GM18909 (cell line): ENCODE measurements around the gene NPHP4.

Source experiments
- ATAC-seq: cut with Tn5 transposase; IDR thresholded peaks from one replicate; pipeline ENCODE4 v1.9.1; 2021; ENCODE audit warnings: mild to moderate bottlenecking; ENCODE audit not compliant: unreplicated experiment, poor library complexity

The NPHP4 gene

DNA sequence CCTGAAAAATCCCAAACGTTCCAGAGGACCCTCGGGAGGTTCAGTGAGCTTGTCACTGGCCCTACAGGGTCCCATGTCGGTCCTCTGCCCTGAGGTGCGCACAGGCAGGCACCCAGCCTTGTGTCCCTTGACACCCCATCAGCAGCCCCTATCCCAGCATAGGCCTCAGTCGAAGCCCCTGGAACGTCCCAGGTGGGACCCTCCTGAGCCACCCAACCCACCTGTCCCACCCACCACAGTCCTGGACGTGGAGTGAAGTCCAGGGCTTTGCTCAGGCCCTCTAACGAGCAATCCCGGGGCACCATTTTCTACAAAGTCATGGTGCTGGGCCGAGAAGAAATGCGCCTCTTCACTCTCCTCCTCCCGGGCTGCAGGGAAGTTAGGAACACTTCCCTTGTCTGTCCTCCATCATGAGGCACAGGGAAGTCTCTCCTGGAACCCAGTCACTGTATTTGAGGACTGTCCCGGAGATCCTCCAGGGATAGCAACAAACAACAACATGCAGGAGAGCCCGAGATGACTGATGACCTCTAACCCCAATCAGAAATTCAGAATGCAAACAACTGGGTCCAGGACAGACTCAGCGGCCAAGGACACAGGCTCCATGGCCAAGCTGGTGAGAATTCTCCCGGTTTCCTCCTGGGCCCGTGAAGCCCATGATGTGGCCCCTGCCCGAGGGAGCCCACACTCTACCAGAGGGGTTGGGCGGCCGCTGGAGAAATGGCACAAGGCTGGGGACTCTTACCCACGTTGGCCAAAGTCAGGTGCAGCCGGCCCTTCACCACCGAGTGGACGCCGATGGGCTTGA is 105.5 kb downstream of the NPHP4 start:
- ATAC-seq: no peak

DNA sequence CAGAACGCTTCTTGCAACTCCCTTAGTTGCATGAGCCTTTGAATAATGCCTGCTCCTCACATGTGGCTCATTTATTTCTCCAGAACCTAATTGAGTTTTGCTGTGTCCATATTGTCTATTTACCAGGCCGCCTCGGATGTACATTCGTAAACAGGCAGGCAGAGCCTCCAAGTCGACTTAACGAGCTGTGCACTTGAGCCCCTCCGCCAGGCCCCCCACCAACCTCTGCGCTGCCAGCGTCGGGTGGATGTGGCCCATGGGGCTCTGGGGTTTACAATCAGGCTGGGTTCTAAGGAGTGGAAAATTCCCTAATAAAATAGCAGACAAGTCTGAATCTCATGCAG is 106.1 kb downstream of the NPHP4 start:
- ATAC-seq: no peak

DNA sequence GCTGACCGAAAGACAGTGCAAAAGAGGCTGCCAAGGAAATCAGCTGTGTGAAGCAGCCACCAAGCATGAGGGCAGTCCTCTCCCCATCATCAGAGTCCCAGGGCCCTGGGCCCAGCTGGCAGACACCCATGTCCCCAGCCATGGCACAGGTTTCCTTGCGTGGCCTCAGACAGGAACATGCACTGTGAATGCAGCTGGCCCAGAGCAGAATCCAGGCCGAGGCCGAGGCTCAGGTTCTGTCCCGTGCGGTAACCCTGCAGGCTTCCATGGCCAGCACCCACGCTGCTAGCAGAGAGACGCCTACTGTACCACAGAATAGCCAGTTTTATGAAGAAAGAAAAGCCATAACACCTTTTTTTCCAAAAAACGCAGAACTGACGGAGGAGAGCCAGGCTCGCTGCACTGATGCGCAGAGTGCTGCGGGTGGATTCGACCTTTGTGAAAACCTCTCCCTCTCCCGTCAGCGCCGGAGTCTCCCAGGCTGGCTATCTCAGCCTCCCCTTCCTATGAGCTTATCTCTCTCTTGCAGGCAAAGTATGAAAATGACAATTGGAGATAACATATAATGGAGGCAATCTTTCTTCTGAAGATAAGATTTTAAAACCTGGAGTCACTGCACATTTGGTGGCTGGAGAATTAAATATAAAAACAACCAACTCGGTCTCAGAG is 106.6 kb downstream of the NPHP4 start:
- ATAC-seq: no peak

DNA sequence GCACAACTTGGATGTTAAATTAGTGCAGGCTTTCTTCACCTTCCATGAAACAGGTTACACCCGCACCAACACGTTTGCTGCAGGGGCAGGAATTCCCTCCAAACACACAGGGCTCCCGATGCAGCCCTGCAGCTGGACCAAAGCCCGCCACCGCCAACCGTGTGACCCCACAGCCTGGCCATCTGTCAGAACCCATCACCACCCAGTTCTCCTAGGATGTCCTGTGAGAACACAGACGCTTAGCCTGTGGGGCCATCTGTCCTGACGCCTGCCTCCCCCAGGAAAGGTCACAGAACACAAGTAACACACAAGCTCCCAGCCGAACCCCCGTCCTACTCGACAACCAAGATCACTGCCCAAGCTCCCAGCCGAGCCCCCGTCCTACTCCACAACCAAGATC is 108.1 kb downstream of the NPHP4 start:
- no peak for ATAC-seq

DNA sequence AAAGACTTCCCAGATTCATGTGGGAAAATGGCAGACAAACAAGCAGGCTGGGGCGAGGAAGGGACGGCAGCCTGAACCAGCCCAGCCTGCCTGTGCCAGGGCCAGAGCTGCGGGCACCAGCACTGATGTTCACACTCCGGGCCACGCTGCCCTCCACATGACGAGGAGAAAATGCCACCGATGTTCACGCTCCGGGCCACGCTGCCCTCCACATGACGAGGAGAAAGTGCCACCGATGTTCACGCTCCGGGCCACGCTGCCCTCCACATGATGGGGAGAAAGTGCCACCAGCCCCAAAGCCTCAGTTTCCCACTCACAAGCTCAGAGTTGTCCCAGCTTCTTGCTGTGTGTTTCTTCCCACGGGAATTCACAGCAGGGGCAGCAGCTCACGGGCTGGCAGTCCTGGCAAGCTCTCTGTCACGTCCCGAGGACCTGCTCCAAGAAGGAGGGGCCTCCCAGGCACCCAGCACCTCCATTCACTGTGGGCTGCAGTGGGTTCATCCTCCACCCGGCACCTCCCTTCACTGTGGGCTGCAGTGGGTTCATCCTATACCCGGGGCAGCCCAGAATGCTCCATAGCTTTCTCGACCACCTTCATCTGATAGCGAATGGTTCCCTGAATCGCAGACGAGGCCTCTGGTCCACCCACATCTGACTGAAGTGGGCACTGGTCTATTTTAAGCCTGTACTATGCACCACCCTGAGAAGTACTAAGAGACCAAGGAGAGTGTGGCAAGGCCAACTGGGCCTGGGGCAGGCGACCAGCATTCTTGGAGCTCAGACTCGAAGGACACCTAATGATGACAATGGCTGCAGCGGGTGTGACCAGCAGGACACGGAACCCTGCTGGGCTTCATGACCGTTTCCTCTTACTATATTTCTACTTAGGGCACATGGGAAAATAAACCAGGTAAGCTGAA is 108.8 kb downstream of the NPHP4 start:
- no peak for ATAC-seq

DNA sequence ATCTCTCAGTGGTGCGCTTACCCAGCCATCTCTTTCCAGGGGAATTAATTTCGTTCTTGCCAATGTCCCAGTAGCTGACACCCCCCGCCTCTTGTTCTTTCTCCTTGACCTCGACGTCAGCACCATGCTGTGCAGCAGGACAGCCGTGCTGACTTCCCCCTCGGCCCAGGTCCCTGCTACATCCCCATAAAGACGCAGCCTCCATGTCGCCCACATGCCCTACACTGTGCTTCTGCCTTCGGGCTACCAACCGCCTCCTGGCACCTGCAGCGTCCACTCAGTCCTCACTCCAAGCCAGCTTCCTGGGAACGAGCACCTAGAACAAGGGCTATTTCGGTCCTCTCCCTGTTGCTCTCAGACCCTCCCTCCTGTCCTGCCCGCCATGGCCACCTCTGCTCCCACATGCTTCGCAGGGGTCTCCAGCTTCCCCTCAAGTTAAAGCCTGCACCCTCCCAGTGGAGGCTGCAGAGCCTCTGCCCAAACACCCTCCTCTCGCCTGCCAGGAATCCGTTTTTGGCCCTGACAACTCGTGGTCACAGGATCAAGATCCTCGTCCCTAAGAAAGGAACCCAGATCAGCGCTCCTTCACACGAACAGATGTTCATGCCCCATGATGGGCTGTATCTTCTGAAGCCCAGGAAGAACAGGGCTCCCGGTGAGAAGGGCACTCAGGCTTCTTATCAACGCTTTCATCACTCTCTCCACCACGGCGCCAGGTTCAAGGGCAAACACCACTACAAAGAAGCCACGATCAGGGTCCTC is 109.7 kb downstream of the NPHP4 start:
- no peak for ATAC-seq

DNA sequence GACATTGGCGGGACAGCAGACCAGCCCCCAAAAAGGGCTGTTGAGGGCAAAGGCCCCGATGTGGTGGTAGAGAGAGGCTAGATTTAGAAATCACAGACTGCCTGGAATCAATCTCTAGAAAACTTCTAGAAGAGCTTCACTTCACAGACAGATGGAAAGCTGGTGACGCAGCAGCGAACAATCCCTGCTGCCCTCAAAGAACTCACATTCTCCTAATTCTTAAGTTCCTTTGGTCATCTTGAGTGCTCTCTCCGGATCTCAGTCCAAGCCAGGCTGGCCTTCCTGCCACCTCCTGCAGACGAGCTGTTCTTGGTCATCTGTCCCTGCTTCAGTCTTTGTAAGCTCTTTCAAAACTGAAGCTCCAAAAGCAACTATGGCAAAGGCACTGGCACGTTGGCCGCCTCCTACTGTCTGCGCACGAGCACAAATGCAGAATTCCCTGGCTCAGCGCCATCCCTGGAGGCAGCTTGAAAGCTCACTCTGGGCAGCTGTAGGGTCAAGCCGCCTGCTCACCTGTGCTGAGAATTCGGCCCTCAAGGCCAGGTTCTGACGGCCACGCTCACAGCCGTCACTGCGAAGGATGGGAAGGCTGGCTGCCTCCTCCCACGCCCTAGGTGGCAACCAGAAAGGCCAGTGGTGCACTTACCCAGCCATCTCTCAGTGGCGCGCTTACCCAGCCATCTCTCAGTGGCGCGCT is 110.6 kb downstream of the NPHP4 start:
- ATAC-seq: no peak

DNA sequence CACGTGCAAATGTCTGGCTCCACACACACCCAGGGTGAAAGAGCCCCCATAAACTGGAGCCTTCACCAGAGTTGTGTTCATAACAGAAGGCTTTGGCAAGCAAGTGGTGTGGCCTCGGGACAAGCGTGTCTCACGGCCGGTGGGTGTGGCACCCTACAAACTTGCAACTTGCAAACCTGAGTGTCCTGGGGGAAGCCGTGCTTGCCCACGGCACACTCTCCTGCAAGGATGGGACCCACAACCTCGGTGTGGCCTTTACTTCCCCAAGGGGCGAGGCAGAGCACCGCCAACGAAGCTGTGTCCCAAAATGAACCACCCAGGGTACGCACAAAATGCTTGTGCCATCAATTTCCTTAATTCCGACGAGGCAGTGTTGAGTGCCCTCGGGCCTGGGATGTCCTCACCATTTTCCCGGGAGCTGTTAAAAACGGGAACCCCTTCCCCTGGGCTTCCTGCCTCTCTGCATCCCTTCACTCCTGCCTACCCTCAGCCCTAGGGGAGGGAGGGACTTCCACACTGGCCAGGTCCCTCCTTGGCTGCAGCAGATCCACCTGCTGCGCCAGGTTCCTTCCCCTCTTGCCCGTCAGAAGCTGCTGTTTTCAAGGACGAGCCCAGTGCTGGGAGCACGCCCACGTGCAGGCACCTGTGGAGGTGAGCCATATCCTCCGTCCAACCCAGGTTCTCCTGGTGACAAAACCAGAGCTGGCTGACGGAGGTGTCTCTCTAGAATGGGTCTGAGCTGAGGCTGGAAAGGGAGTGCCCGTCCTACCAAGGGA is 111.4 kb downstream of the NPHP4 start:
- no peak for ATAC-seq

DNA sequence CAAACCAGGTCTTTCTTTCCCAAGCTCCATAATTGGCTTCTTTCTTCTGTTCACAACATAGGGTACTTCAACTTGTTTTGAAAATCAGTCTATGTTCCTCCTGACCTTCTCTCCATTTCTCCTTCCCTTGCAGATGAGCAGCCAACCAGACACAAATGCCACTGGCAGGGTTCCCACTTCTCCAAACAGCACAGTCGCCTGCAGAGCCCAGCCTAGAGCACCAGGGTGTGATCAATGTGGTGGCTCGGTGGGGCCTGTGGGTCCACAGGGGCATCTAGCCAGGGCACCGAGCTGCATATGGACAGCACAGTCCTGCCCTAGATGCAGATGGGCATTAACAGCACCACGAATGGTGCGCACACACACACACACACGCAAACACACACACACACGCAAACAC is 112.8 kb downstream of the NPHP4 start:
- no peak for ATAC-seq

DNA sequence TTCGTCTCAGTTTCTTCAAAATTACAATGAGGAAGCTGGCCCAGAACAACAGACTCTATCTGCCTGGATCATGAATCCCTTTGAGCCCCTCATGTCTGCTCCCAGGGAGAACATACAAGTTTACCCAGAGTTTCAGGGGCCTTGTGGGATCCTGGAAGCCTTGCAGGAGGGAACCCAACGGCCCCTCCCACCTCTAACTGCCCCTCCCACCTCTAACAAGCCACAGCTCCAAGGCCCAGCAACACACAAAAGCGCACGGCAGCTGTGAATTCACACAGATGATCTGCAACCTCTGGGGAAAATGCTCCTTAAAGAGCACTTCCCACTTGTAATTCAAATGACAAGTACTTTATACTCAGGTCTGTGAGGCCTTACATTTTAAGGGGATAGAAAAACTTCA is 113.3 kb downstream of the NPHP4 start:
- no peak for ATAC-seq

DNA sequence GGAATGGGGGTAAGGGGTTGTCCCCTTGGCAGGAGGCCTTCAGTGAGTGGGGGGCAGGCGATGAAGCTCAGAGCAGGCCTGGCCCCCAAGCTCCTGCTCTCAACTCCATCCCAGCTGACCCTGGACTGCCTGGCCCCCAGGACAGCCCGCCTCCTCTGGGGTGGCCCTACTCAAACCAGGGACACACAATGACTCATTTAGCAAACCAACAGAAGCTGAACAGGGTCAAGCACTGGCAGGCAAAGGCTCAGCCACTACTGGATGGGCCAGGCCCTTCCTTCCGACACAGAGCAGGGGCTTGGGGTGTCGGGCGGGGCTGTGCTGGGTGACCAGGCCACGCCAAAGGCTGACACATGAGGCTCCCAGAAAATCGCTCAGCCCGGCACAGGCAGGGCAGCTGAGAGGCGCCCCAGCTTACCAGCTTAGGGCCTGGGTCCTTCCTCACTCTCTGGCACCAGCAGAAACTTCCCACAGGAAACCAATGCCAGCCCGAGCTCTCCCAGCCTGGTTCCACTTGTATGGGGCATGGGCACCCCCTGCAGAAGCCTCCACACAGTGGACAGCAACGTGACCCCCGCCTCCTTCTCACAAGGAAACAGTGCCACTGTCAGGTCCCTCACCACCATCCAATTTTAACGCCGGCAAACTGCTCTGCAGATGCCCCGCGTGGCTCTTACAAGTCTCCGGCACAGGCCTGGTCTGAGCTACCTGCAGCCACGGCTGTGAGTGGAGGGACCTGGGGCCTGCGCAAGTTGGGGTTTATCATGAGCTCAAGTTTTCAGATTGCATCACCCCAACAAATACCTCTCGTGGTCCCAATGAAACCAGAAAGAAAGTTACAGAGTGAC is 114.3 kb downstream of the NPHP4 start:
- ATAC-seq: no peak

DNA sequence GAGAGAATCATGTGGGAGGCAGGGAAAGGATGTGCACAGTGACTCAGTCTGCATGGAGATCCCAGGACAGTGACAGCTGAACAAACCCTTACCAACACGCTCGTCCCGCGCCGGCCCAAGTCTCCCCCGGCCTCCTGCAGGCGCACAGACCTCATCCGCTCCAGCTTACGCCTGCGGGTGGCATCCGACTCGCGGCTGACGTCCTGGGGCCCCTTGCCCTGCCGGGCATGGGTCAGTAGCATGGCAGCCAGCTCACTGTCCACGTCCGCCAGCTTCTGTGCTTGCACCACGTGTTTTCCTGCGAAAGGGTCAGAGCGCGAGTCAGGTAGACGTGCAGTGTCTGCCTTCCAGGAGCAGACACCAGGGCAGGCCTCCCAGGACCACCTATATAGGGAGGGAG is 115.2 kb downstream of the NPHP4 start:
- no peak for ATAC-seq

DNA sequence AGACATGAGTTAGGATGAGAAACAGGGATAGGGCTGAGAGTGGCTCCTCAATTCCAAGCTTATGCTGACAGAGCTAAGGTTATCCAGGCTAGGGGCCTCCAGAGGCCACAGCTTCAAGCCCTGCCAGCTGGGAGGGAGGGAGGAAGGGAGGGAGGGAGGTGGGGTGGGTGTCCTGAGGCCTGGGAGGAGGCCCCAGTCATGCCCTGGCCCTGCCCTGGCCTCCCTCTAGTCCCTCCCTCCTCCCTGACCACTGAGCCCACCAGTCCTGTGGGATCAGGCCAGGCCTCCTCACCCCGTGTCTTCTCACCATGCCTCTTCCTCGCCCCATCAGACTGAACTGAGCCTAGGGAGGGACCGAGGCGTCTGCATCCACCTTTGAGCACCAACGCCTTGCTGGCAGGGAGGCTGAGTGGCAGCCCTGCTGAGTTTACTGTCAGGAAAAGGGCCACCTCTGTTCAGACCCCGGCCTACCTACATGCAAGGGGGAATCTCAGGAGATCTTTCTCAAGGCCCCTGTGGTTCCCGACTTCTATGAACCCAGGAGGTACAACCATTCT is 116.1 kb downstream of the NPHP4 start:
- ATAC-seq: no peak

DNA sequence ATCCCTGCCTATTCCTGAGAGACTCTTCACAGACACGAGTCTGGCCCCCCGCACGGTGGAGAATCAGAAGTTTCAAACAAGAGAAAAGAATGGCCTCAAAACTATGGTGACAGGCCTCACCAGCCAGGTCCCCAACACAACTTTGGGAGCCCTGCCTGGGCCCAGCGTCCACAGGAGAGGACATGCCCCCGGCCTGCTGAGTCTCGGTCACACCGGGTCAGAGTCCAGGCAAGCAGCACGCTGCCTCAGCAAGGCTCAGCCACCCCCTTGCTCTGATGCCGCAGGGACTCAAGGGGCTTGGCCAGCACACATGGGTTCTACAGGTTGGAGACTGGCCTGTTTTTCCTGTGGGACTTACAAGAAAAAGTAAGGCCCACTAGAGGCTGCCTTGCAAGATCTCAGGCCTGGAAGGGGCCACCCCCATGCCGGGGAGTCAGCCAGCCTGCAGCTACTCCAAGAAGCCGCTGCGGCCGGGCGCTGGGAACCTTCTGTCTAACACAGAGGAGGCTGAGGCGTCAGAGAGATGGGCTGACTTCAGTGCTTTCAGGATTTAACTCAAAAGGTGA is 116.8 kb downstream of the NPHP4 start:
- ATAC-seq: no peak

DNA sequence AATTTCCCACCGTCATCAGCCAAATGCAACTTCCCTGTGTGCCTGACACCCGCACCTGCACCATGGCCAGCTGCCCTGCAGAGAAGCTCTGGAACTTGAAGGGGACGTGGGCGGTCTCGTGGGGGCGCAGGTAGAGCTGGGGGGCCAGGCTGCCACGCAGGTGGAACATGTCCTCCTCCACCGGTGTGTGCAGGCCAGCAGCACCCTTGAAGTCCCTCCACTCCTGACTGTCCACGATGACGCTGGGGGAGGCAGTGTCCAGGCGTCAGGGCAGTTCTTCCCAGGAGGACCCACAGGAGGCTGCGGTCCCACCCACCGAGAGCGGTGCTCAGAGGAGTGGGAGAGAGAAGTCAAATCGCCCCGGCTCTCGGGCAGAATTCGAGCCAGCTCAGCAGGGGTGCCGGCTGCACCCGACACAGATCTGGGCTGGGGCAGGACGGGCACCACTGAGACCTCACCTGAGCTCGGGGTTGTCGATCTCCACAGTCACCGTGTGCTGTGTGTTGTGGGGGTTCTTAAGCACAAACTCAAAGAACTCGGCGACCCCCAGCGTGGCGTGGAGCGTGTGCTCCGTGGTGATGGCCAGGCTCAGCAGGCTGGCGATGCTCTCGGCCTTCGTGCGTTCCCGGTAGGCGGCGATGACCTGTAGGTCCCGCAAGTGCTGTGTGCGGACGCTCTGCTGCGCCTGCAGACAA is 117.7 kb downstream of the NPHP4 start:
- no peak for ATAC-seq

DNA sequence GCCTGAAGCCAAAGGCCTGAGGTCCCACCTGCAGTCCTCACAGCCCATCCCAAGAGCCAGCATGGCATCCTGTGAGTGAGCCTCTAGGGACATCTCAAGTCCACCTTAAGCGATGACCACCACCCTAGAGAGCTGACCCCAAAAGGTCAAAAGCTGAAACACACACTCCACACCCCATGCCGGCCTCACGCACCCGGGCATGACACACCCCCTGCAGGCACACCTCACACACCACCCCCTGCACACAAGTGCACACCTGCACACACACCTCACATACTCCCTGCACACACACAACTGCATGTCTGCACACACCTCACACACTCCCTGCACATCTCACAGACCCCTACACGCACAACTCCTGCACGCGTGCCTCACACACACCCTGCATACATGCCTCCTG is 118.7 kb downstream of the NPHP4 start:
- no peak for ATAC-seq

DNA sequence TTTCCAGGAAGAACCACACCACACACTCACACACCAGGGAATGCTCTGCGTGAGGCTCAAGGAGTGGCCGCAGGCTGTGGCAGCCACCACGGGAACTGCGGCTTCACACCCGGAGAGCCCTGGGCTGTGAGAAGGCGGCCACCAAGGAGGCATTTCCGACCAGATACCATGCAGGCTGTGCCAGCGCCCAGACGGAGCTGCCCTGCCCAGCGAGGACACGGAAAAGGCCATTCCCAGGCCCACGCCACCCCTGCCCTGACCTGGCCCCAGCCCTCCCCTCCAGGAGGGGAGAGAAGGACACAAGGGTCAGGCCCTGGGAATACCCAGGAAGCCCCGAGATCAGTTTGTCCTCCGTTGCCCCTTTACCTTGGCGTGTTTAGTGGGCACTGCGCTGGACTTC is 119.3 kb downstream of the NPHP4 start:
- ATAC-seq: no peak
